ENCODE measurements around the gene FOSB. TPM values are rescaled to one million over a fixed set of nuclear protein-coding genes. Genes with fewer than 3 reads are reported as not detected.

FOSB gene
- total and polyA plus RNA-seq, 2 experiments from 2014 or later: 0.55 to 1.9 TPM

- Histone ChIP-seq H3K4me3 (no peak overlapping the region), H2AFZ (no peak overlapping the region), H3K27ac (ENCODE audit: low read depth) (no peak overlapping the region), H4K20me1 (replicated peaks; ENCODE audit: insufficient read depth) (peaks cover 2% of the 10 kb centered on the region; the same call in 1 of the 2 replicates), H3K4me1 (ENCODE audit: insufficient read depth) (0 out of 2 replicates have a peak, but pooled peaks cover 4% of the 10 kb centered on the region), H3K79me2 (replicated peaks; ENCODE audit: insufficient read depth) (peaks cover 5% of the 10 kb centered on the region; the same call in 1 of the 2 replicates), H3F3A (replicated peaks; ENCODE audit: low read depth) (peaks cover 7% of the 10 kb centered on the region; the same call in 1 of the 2 replicates), H3K9me2 (ENCODE audit: insufficient read depth) (no peaks in the 10 kb centered on the region), H3K27me3 (ENCODE audit: insufficient read depth) (no peaks in the 10 kb centered on the region), H3K4me2 (no peak overlapping the region), H3K36me3 (ENCODE audit: insufficient read depth) (no peaks in the 10 kb centered on the region; the same call in 1 of the 2 replicates)
- Mint-ChIP-seq H3K27ac (no peak overlapping the region; the same call in 1 of the 2 replicates), H3K4me3 (no peak overlapping the region), H3K27me3 (ENCODE audit: insufficient read depth, low read depth, poor library complexity) (peaks cover 16% of the 10 kb centered on the region), H3K36me3 (ENCODE audit: low read depth) (peaks cover 38% of the 10 kb centered on the region), H3K9me3 (no peaks in the 10 kb centered on the region; the same call in 2 of the 3 replicates), H3K4me1 (peaks cover 15% of the 10 kb centered on the region)
- ATAC-seq (no peak), DNase-seq (ENCODE audit: low spot score) (no peak)
- TF ChIP-seq JUNB (IDR thresholded peaks at IDR 0.05; ENCODE audit: unreplicated experiment) (no peak), EZH2phosphoT487 (IDR thresholded peaks at IDR 0.05; ENCODE audit: unreplicated experiment) (no peak), ZNF462 (CRISPR knock-in tag; IDR thresholded peaks at IDR 0.05) (no peak), ZNF114 (CRISPR knock-in tag; IDR thresholded peaks at IDR 0.05) (no peak), NANOG (IDR thresholded peaks at IDR 0.05; ENCODE audit: borderline replicate concordance) (no peak)
These were observed 48.4 kb upstream of the FOSB start for GRCh38 chr19:45419396-45419795.

DNA sequence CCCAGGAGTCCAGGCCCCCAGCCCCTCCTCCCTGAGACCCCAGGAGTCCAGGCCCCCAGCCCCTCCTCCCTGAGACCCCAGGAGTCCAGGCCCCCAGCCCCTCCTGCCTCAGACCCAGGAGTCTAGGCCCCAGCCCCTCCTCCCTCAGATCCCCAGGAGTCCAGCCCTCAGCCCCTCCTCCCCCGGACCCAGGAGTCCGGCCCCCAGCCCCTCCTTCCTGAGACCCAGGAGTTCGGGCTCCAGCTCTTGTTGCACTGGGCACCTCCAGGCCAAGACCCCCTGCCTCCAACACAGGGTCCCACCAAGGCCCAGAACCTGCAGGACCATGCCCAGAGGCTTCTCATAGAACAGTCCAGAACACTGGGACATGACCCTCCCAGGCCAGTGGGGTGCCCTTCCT is 47.9 kb upstream of the FOSB start:
- H3K4me1 ChIP-seq (ENCODE audit: insufficient read depth): peaks cover 8% of the 10 kb centered on the region; the same call in 1 of the 2 replicates
- peaks cover 5% of the 10 kb centered on the region; the same call in 1 of the 2 replicates for H3K79me2 ChIP-seq (replicated peaks; ENCODE audit: insufficient read depth)
- H3K27ac ChIP-seq (ENCODE audit: low read depth): no peak overlapping the region
- peaks cover 33% of the 10 kb centered on the region for H3K36me3 Mint-ChIP-seq (ENCODE audit: low read depth)
- H3K27ac Mint-ChIP-seq: no peak overlapping the region
- H3K4me2 ChIP-seq: no peak overlapping the region
- H3K9me2 ChIP-seq (ENCODE audit: insufficient read depth): no peaks in the 10 kb centered on the region
- DNase-seq (ENCODE audit: low spot score): no peak
- ATAC-seq: no peak
- peaks cover 19% of the 10 kb centered on the region for H3K4me1 Mint-ChIP-seq
- no peaks in the 10 kb centered on the region for H3K27me3 ChIP-seq (ENCODE audit: insufficient read depth)
- no peaks in the 10 kb centered on the region; the same call in 1 of the 2 replicates for H3K36me3 ChIP-seq (ENCODE audit: insufficient read depth)
- no peak overlapping the region for H2AFZ ChIP-seq
- H3K9me3 Mint-ChIP-seq: no peaks in the 10 kb centered on the region; the same call in 2 of the 3 replicates
- H3K4me3 ChIP-seq: no peak overlapping the region
- H3K4me3 Mint-ChIP-seq: no peak overlapping the region
- peaks cover 9% of the 10 kb centered on the region; the same call in 1 of the 2 replicates for H3F3A ChIP-seq (replicated peaks; ENCODE audit: low read depth)
- peaks cover 13% of the 10 kb centered on the region for H3K27me3 Mint-ChIP-seq (ENCODE audit: insufficient read depth, low read depth, poor library complexity)
- peaks cover 2% of the 10 kb centered on the region; the same call in 1 of the 2 replicates for H4K20me1 ChIP-seq (replicated peaks; ENCODE audit: insufficient read depth)
- no peak for TF ChIP-seq ZNF462 (CRISPR knock-in tag; IDR thresholded peaks at IDR 0.05)

Data from GM23338 (cell line).